ENCODE data around the gene TFF1.

TFF1 gene

DNA sequence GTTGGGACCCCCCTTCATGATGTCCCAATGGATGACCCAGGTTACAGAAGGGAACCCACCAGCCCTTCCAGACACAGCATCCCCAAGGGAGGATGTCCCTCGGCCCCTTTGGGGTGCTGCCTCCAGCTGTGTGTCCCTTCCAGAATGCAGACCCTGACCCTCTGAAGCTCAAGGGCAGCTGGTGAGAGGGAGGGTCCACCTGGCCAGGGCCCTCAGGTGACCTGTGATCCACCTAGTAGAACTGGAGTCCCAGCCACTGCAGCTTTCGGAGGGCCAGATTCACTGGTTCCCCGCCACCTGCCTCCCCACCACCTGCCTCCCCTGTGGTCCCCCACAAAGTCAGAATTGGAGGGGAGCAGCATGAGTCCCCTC lies 9.6 kb upstream of the TFF1 start:
- DNase-seq (ENCODE audit: low spot score): no peak
- TF ChIP-seq, protein P1, sequence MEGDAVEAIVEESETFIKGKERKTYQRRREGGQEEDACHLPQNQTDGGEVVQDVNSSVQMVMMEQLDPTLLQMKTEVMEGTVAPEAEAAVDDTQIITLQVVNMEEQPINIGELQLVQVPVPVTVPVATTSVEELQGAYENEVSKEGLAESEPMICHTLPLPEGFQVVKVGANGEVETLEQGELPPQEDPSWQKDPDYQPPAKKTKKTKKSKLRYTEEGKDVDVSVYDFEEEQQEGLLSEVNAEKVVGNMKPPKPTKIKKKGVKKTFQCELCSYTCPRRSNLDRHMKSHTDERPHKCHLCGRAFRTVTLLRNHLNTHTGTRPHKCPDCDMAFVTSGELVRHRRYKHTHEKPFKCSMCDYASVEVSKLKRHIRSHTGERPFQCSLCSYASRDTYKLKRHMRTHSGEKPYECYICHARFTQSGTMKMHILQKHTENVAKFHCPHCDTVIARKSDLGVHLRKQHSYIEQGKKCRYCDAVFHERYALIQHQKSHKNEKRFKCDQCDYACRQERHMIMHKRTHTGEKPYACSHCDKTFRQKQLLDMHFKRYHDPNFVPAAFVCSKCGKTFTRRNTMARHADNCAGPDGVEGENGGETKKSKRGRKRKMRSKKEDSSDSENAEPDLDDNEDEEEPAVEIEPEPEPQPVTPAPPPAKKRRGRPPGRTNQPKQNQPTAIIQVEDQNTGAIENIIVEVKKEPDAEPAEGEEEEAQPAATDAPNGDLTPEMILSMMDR (IDR thresholded peaks at IDR 0.05; ENCODE audit: extremely low read depth, missing control alignments): no peak

DNA sequence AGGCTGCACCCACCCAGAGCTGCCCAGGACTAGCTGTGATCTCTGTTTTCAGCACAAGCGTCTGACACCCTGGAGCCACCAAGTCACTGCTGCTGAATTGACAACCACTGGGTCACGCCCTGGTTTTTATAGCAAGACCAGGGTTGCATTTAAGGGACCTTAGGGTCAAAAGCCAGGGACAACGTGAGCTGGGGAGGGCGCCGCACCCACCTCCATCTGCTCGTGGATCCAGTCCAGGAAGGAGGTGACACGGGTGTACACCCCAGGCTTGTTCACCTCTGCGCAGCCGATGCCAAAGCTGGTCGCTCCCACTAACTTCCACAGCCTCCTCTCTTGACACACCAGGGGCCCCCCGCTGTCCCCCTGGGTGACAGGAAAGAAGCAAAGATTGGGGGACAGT lies 9.2 kb upstream of the TFF1 start:
- no peak for DNase-seq (ENCODE audit: low spot score)
- TF ChIP-seq, protein P1 (IDR thresholded peaks at IDR 0.05; ENCODE audit: extremely low read depth, missing control alignments): no peak

DNA sequence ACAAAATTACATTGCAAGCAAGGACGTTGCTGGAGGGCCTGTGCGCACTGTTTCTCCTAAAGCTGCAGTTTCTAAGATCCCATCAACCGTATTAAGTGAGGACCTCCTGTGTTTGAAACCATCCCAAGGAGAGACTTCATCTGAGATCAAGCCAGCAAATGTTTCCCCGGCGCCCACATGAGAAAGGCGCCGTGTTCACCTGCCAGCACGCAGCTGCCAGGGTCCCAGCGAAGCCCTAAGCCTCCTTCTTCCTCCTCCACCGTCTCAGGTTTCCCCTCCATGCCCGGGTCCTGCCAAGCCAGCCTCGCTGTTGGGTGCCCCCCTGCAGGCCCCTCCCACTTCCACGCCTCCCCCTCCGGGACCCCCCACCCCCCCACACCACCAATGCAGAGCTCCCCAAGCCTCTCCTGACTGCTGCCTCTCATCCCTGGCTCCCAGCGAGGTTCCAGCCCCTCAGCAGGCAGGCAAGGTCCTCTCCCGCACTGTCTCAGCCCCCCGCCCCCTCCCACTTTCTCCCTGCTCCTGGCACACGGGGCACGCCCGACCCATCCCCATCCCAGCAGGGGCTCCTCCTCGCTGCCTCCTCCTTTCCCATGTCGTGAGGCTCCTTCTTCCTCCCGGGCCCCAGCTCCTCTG lies 8.6 kb upstream of the TFF1 start:
- no peak for DNase-seq (ENCODE audit: low spot score)
- TF ChIP-seq, protein P1 (IDR thresholded peaks at IDR 0.05; ENCODE audit: extremely low read depth, missing control alignments): no peak

DNA sequence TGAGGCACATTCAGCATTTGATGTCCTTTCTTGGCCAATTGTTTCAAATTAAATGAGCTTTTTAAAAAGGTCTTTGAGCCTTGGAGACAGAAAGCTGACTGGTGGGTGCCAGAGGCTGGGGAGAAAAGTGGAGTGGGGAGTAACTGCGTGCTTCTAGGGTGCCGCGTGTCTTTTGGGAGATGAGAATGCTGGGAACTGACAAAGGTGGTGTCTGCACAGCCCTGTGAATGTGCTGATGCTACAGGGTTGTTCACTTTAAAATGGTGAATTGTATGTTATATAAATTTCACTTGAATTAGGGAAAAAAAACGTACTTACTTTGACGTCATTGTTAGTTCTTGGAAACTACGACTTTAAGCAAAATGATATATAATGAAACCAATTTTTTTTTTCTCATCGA lies 8.1 kb upstream of the TFF1 start:
- TF ChIP-seq, protein P1 (IDR thresholded peaks at IDR 0.05; ENCODE audit: extremely low read depth, missing control alignments): no peak

DNA sequence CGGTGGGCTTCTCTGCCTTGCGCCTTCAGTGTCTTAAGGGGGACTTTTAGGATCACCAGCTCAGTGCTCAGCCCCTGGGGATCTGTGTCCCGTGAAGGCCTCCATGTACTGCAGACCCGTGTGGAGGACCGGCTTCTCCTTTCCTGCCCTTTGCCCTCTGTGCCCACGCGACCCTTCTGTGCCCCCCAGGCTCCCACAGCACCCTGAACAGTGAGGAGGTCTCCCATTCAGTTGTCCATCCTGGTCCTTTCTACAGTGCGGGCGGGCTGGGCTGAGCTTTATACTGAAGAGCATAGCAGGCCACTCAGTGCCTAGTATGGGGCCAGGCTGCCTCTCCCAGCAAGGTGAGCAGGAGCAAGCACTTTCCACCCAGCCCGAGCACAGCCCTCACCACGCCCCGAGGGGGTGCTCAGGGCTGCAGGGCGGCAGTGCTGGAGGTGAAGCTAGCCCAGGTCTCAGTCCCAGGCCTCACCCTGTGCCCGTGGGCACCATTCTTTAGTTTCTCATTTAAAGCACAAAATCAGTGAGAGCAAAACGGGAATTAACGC lies 7.6 kb upstream of the TFF1 start:
- DNase-seq (ENCODE audit: low spot score): no peak

More for the DNA sequence above, 8.1 kb upstream of the TFF1 start:
- DNase-seq (ENCODE audit: low spot score): no peak

DNA sequence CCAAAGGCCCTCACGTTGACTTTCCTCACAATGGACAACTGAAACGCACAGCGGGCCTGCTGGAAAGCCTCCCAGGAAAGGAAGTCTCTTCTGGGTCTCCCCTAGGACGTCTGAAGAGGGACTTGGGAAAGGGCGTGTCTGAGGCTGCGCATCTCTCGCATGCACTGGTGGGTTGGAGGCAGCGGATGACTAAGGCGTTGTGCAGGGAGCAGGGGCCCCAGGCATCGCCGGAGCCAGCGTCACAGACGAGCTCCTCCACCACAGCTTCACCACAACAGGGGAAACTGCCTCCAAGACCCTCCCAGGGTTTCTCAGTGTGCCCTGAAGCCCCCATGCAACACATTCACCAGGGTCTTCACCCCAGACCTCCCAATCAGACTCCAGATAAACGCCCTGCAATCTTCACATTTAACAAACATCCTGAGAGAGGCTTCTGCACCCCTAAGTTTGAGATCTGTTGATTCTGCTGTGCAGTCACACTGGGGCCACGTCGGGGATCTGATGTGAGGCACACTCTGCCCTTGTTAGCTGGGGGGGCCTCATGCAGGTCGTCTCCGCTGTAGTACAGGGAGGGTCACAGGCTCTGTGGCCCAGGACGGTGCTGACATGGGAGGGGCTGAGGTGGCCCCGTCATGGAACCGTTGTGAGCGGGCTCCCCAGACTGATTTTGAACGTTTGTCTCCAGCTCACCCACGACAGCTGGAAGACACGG lies 7.0 kb upstream of the TFF1 start:
- no peak for DNase-seq (ENCODE audit: low spot score)
- TF ChIP-seq, protein P1 (IDR thresholded peaks at IDR 0.05; ENCODE audit: extremely low read depth, missing control alignments): no peak

More for the DNA sequence above, 7.6 kb upstream of the TFF1 start:
- TF ChIP-seq, protein P1 (IDR thresholded peaks at IDR 0.05; ENCODE audit: extremely low read depth, missing control alignments): no peak

DNA sequence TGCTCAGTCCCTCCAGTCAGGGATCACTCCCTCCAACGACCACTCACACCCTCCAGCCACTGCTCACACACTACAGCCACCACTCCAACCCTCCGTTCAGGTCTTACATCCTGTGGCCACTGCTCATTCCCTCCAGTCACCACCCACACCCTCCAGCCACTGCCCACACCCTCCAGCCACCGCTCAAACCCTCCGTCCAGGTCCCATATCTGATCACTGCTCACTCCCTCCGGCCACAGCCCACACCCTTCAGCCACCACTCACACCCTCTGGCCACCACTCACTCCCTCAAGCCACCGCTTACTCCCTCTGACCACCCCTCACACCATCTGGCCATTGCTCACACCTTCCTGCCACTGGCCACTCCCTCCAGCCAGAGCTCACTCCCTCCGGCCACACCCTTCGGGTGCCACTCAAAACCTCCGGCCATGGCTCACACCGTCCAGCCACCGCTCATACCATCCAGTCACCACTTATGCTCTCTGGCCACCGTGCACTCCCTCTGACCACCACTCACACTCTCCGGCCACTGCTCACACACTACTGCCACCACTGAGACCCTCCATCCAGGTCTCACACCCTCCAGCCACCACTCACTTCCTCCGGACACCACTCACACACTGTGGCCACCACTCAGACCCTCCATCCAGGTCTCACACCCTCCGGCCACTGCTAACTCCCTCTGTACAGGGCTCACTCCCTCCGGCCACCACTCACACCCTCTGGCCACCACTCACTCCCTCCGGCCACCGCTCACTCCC lies 4.7 kb upstream of the TFF1 start:
- DNase-seq (ENCODE audit: low spot score): no peak
- TF ChIP-seq, protein P1 (IDR thresholded peaks at IDR 0.05; ENCODE audit: extremely low read depth, missing control alignments): no peak
